Memory B cell (primary cell): ENCODE data around the gene CDIPT.
A peak's percentile ranks its signal among the peaks of the same experiment; 100 is the strongest.
"Not testable (repeated sequence)": the region's sequence is repeated elsewhere in the genome, so short reads cannot be mapped to it uniquely, and the experiment has no call there.

Experiments used
- ATAC-seq: fragments of 150-1000 bp; cut with Tn5 transposase; 2 replicates; pipeline ENCODE4 v1.10.0; 2021; ENCODE audit warnings: low read depth, mild to moderate bottlenecking, moderate library complexity
- DNase-seq, 2 donors: peaks; one replicate each; pipeline ENCODE4 v3.0.0; 2022; ENCODE audit warnings: low spot score in 2 of 2
- H3K27ac Mint-ChIP-seq: one replicate; pipeline ENCODE4 v1.8.0; 2022; ENCODE audit warnings: mild to moderate bottlenecking, moderate library complexity, mixed read lengths
- H3K27me3 Mint-ChIP-seq: one replicate; pipeline ENCODE4 v1.8.0; 2022; ENCODE audit warnings: mixed read lengths
- H3K36me3 Mint-ChIP-seq: one replicate; pipeline ENCODE4 v1.8.0; 2022; ENCODE audit warnings: mild to moderate bottlenecking, mixed read lengths
- H3K4me1 Mint-ChIP-seq: one replicate; pipeline ENCODE4 v1.8.0; 2022; ENCODE audit warnings: mixed read lengths
- H3K4me3 Mint-ChIP-seq: one replicate; pipeline ENCODE4 v1.8.0; 2022; ENCODE audit warnings: mild to moderate bottlenecking, moderate library complexity, mixed read lengths
- H3K9me3 Mint-ChIP-seq: one replicate; pipeline ENCODE4 v1.8.0; 2022; ENCODE audit warnings: mixed read lengths

The CDIPT gene

GRCh38 chr16:29900888-29901606 is 38.0 kb upstream of the CDIPT start:
- Mint-ChIP-seq H3K4me3 (peak overlapping the region; percentile 75), H3K36me3 (peaks cover 3% of the 10 kb centered on the region), H3K4me1 (peaks cover 11% of the 10 kb centered on the region), H3K27ac (no peak overlapping the region), H3K27me3 (peaks cover 25% of the 10 kb centered on the region), H3K9me3 (no peaks in the 10 kb centered on the region)
- DNase-seq (no peak), ATAC-seq (no peak)

DNA sequence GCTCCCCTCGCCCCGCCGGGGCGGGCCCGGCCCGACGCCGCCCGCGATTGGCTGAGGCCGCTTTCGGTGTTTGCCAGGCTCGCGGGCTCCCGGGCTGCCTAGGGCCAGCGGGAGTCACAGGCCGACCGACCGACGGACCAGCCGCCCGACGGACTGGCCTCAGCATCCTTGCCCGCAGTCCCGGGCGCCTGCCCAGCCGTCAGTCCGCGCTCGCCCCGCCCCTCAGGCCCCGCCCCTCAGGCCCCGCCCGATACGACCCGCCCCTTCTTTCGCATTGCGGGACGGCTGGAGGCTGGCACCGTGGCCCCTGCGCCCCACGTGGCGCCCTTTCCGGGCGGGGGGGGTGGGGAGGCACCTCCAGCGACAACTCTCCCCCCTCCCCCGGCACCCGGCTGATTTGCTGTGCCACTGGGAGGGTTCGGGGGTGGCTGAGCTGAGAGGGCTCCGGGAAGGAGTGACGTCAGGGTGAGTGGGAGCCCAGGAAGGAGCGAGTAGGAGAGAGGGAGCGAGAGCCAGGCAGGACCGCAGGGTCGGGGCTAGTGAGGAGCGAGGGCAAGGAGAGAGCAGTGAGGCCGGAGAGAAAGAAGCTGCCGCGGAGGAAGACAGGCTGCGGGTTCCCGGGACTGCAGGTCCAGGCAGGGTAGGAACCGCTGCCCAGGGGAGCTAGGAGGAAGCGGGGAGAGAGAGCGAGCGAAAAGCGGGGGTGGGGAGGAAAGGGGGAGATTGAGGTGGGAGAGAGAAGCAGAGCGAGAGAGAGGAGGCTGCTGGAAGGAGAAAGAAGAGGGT is 37.3 kb upstream of the CDIPT start, which contains the start of gene ASPHD1:
Gene ASPHD1 (plus strand): TSS at position 387 of the 786 bp plus-strand sequence. CDS start 484 bp downstream, outside the sequence.
- Mint-ChIP-seq H3K36me3 (peaks cover 3% of the 10 kb centered on the region), H3K27me3 (peaks cover 25% of the 10 kb centered on the region), H3K9me3 (no peaks in the 10 kb centered on the region), H3K4me1 (peaks cover 11% of the 10 kb centered on the region), H3K4me3 (peak within 1 kb of the TSS; percentile 75), H3K27ac (no peak within 1 kb of the TSS)
- DNase-seq (peak in 1 of 2 donors; percentile 89), ATAC-seq (peak; percentile 84)

- peaks cover 11% of the 10 kb centered on the region for H3K4me1 Mint-ChIP-seq
- H3K4me3 Mint-ChIP-seq: peak within 1 kb of the TSS; percentile 5
- peaks cover 25% of the 10 kb centered on the region for H3K27me3 Mint-ChIP-seq
- DNase-seq (peak in 1 of 2 donors; percentile 76), ATAC-seq (peak; percentile 16)
- no peak within 1 kb of the TSS for H3K27ac Mint-ChIP-seq
- peaks cover 3% of the 10 kb centered on the region for H3K36me3 Mint-ChIP-seq
- no peaks in the 10 kb centered on the region for H3K9me3 Mint-ChIP-seq
Measured at GRCh38 chr16:29899516-29900101, 36.6 kb upstream of the CDIPT start, which contains the start of gene SEZ6L2. Gene SEZ6L2, minus strand, starts transcription at chr16:29899550. Its CDS starts 531 bp downstream, at chr16:29899019.

- Mint-ChIP-seq H3K9me3 (no peaks in the 10 kb centered on the region), H3K27me3 (peaks cover 28% of the 10 kb centered on the region), H3K36me3 (peaks cover 3% of the 10 kb centered on the region), H3K4me3 (no peak overlapping the region), H3K27ac (no peak overlapping the region), H3K4me1 (peaks cover 11% of the 10 kb centered on the region)
- DNase-seq (no peak), ATAC-seq (no peak)
Measured at GRCh38 chr16:29898804-29899515, 35.9 kb upstream of the CDIPT start.

GRCh38 chr16:29898135-29898803 is 35.2 kb upstream of the CDIPT start:
- Mint-ChIP-seq H3K36me3 (peaks cover 3% of the 10 kb centered on the region), H3K4me3 (no peak overlapping the region), H3K4me1 (peaks cover 11% of the 10 kb centered on the region), H3K9me3 (no peaks in the 10 kb centered on the region), H3K27me3 (peaks cover 28% of the 10 kb centered on the region), H3K27ac (no peak overlapping the region)
- DNase-seq (no peak), ATAC-seq (no peak)

DNA sequence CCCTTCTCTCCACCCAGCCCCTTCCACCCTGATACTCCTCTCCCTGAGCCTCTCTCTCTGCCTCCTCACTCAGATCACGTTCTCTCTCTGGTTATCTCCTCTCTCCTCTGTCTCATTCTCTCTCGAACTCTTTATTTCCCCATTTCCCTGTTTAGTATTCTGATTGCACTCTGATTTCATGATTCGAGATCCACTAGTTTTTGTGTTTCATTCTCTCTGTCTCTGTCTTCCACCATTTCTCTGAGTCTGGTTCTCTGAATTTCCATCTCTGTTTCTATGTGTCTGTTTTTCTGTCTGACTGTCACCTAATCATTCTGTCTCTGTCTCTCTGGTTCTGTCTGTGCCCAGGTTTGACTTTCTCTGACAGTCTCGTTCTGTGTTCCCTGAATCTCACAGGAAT is 34.3 kb upstream of the CDIPT start:
- Mint-ChIP-seq H3K27ac (no peak overlapping the region), H3K9me3 (no peaks in the 10 kb centered on the region), H3K4me3 (no peak overlapping the region), H3K36me3 (peaks cover 3% of the 10 kb centered on the region), H3K27me3 (peaks cover 28% of the 10 kb centered on the region), H3K4me1 (peaks cover 11% of the 10 kb centered on the region)
- ATAC-seq (no peak), DNase-seq (no peak)

DNA sequence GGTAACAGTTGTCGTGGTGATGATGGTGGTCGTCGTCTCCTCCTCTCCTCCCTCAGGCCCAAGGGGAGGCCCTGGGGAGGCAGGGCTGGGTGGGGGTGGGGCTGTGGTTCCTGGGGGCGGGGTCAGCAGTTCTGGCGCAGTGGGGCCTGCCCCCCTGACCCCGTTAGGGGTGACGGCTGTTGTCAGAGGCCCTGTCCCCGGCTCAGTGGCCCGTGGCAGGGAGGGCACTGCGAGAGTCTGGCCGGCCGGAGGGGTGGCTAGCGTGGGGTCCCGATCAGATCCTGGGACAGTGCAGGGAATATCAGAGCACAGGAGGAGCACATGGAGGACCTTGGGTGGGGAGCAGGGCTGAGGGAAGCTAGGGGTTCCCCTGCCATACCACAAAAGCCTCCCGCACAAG is 33.8 kb upstream of the CDIPT start:
- H3K36me3 Mint-ChIP-seq: peaks cover 3% of the 10 kb centered on the region
- no peak overlapping the region for H3K4me3 Mint-ChIP-seq
- peaks cover 27% of the 10 kb centered on the region for H3K27me3 Mint-ChIP-seq
- ATAC-seq: no peak
- H3K9me3 Mint-ChIP-seq: no peaks in the 10 kb centered on the region
- peaks cover 11% of the 10 kb centered on the region for H3K4me1 Mint-ChIP-seq
- DNase-seq: no peak
- H3K27ac Mint-ChIP-seq: no peak overlapping the region

DNA sequence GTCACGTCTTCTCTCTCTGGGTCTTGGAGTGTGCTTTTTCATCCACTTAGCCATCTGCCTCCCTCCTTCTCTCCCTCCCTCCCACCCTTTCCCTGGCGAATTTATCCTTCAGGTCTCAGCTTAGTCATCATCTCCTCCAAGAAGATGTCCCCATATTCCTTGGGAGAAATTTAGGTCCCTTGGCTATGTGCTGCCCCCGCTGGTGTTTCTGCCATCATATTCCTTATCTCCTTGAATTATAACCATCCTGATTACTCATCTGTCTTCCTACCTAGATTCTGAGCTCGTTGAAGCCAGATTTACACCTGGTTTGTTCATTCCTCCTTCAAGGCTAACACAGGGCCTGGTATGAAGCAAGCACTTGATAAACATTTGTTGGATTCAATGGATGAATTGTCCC is 31.3 kb upstream of the CDIPT start:
- H3K36me3 Mint-ChIP-seq: peaks cover 3% of the 10 kb centered on the region
- H3K9me3 Mint-ChIP-seq: no peaks in the 10 kb centered on the region
- peaks cover 21% of the 10 kb centered on the region for H3K27me3 Mint-ChIP-seq
- no peak overlapping the region for H3K27ac Mint-ChIP-seq
- ATAC-seq: no peak
- no peak for DNase-seq
- no peak overlapping the region for H3K4me3 Mint-ChIP-seq
- H3K4me1 Mint-ChIP-seq: peaks cover 4% of the 10 kb centered on the region

DNA sequence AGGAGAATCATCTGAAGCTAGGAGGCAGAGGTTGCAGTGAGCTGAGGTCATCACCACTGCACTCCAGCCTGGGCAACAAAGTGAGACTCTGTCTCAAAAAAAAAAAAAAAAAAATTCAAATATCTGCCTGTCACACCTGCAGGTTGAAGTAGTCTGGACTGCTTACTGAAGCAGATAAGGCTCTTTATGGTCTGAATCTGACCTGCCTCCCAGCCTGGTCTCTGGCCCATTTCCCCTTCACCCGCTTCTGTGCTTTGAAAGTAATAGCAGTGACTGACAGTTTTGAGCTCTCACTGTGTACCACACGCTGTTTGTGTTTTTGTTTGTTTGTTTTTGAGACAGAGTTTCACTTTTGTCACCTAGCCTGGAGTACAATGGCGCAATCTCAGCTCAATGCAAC is 30.5 kb upstream of the CDIPT start:
- peaks cover 3% of the 10 kb centered on the region for H3K4me1 Mint-ChIP-seq
- DNase-seq (no peak), ATAC-seq (no peak)
- no peak overlapping the region for H3K27ac Mint-ChIP-seq
- peaks cover 22% of the 10 kb centered on the region for H3K27me3 Mint-ChIP-seq
- H3K36me3 Mint-ChIP-seq: peaks cover 3% of the 10 kb centered on the region
- no peaks in the 10 kb centered on the region for H3K9me3 Mint-ChIP-seq
- H3K4me3 Mint-ChIP-seq: no peak overlapping the region

DNA sequence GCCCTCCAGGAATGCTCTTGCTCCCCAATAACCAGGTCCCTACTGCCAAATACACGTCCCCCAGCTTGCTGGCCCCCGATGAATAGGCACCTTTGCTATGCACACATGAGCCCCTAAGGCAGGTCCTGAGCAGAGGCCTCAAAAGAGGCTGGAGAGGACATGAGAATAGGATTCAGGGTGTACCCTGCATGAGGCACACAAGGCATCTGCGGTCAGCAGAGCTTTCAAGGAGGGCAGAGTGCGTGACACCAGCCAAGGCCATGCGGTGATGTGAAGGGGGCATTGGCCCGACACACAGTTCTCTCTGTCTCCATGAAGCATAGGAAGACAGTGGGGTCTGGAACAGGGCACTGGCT is 29.4 kb upstream of the CDIPT start:
- ATAC-seq: no peak
- no peaks in the 10 kb centered on the region for H3K36me3 Mint-ChIP-seq
- DNase-seq: no peak
- H3K4me1 Mint-ChIP-seq: no peaks in the 10 kb centered on the region
- no peak overlapping the region for H3K27ac Mint-ChIP-seq
- no peak overlapping the region for H3K4me3 Mint-ChIP-seq
- H3K9me3 Mint-ChIP-seq: no peaks in the 10 kb centered on the region
- peaks cover 13% of the 10 kb centered on the region for H3K27me3 Mint-ChIP-seq

DNA sequence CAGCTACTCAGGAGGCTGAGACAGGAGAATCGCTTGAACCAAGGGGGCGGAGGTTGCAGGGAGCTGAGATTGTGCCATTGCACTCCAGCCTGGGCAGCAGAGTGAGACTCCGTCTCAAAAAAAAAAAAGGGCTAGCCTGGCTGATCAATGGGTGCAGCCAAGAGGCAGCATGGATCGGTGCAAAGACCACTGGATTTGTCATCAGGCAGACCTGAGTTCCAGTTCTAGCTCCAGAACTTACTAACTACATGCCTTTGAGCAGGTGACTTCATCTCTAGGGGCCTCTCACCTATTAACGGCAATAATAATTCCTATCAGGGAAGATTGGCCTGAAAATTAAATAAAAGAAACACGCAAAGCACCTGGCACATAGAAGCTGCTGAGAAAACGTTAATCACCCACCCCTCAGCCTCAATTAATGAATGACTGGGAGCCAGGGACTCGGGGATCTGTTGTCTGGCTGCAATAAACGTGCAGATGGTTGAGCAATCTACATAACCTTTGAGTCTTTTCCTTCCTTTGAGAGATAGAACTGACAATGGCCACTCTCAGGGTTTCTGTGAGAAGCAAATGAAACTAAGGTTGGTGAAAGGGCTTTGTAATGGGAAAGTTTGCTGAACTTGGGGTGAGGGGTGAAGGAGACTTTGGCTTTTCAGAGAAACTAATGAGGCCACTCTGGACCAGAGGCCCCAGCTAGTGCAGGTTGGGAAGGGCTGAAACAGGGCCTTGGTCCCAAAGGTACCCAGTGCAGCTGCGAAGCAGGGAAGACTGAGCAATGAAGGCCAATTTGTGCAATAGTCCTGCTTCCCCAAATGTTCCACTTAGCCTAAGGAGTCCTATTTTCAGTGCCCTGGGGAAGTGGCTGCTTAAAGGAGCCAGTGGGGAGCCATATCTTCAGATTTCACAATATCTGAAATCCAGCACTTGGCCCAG is 28.8 kb upstream of the CDIPT start:
- ATAC-seq: no peak
- Mint-ChIP-seq H3K4me3 (no peak overlapping the region), H3K27ac (no peak overlapping the region), H3K9me3 (no peaks in the 10 kb centered on the region), H3K4me1 (no peaks in the 10 kb centered on the region), H3K27me3 (peaks cover 10% of the 10 kb centered on the region), H3K36me3 (no peaks in the 10 kb centered on the region)
- DNase-seq: no peak

- not testable (repeated sequence) for H3K4me1 Mint-ChIP-seq, H3K36me3 Mint-ChIP-seq, H3K9me3 Mint-ChIP-seq, H3K27ac Mint-ChIP-seq, H3K4me3 Mint-ChIP-seq, ATAC-seq, H3K27me3 Mint-ChIP-seq, DNase-seq
Measured at GRCh38 chr16:29889372-29889771, 26.3 kb upstream of the CDIPT start.

- Mint-ChIP-seq H3K27ac (no peak overlapping the region), H3K9me3 (no peaks in the 10 kb centered on the region), H3K27me3 (peaks cover 18% of the 10 kb centered on the region), H3K4me3 (no peak overlapping the region), H3K4me1 (no peaks in the 10 kb centered on the region), H3K36me3 (no peaks in the 10 kb centered on the region)
- ATAC-seq (no peak), DNase-seq (no peak)
Measured at GRCh38 chr16:29883987-29884386, 21.0 kb upstream of the CDIPT start.
